Measurements from ENCODE around the gene ZNF860. TPM values are rescaled to one million over a fixed set of nuclear protein-coding genes. Genes with fewer than 3 reads are reported as not detected.

The ZNF860 gene
- total RNA-seq, 2 experiments from 2014 or later: 20.3 to 22.2 TPM

Small RNA genes lying within 50 kb of the gene (small RNA-seq; reads per million reads assigned to genes)
- not detected for gene RF00402

Other genes with a start within 250 kb of the ZNF860 start
- 58.4 and 65.7 TPM in 2 replicates for gene OSBPL10, start 488 bp upstream of the ZNF860 start, total RNA-seq (2014; rRNA removed; shearing (Covaris generic))
- 157 and 170 TPM in 2 replicates for gene OSBPL10, start 488 bp upstream of the ZNF860 start, total RNA-seq (2022)
- gene GPD1L, start 124.9 kb downstream of the ZNF860 start, total RNA-seq (2014; rRNA removed; shearing (Covaris generic)): 27.5 and 30.4 TPM in 2 replicates
- 29.2 and 34.6 TPM in 2 replicates for gene GPD1L, start 124.9 kb downstream of the ZNF860 start, total RNA-seq (2022)

All from OCI-LY7 (cell line).